A673 (cell line): ENCODE results near the gene SWT1.
"Not testable (repeated sequence)": the region's sequence is repeated elsewhere in the genome, so short reads cannot be mapped to it uniquely, and the experiment has no call there.

ENCODE experiments used
- CTCF ChIP-seq: fragments of 300-800, 200-600 bp; sonication (generic); conservative IDR thresholded peaks from 2 replicates; pipeline ENCODE4 v1.5.1; 2017; ENCODE audit warnings: low read depth, mild to moderate bottlenecking, antibody characterized with exemption, low read length, moderate library complexity, mixed read lengths
- EZH2 ChIP-seq: fragments of 200-600 bp; sonication (generic); IDR thresholded peaks from 2 replicates; pipeline ENCODE4 v1.6.1; 2017; ENCODE audit warnings: borderline replicate concordance, low read depth, mild to moderate bottlenecking, mixed read lengths, antibody characterized with exemption, low read length; ENCODE audit not compliant: poor library complexity, severe bottlenecking

GRCh38 chr1:185252404-185252803 lies 95.4 kb downstream of the SWT1 start:
- TF ChIP-seq CTCF, EZH2: not testable (repeated sequence)
